Mesothelial cell of epicardium (in vitro differentiated cells): ENCODE results near the gene ZACN. TPM values are rescaled to one million over a fixed set of nuclear protein-coding genes. Genes with fewer than 3 reads are reported as not detected.

Source experiments
- DNase-seq, 2 experiments: peaks; one replicate each; pipeline ENCODE4 v3.0.0; 2021; ENCODE audit warnings: low spot score in 2 of 2; ENCODE audit not compliant: unreplicated experiment in 2 of 2
- H3K27ac Mint-ChIP-seq: 2 replicates; pipeline ENCODE4 v1.8.0; 2021; ENCODE audit warnings: mixed read lengths
- H3K27me3 Mint-ChIP-seq: 2 replicates; pipeline ENCODE4 v1.8.0; 2021; ENCODE audit warnings: low read depth, mixed read lengths
- H3K36me3 Mint-ChIP-seq: 2 replicates; pipeline ENCODE4 v1.8.0; 2021; ENCODE audit warnings: mixed read lengths
- H3K4me1 Mint-ChIP-seq: 2 replicates; pipeline ENCODE4 v1.8.0; 2021; ENCODE audit warnings: mixed read lengths
- H3K4me3 Mint-ChIP-seq: 2 replicates; pipeline ENCODE4 v1.8.0; 2021; ENCODE audit warnings: mild to moderate bottlenecking, moderate library complexity, mixed read lengths
- H3K9me3 Mint-ChIP-seq: 2 replicates; pipeline ENCODE4 v1.8.0; 2021; ENCODE audit warnings: mixed read lengths
- CTCF ChIP-seq: fragments of 200-600 bp; sonication (generic); IDR thresholded peaks from one replicate; pipeline ENCODE4 v1.5.0; 2021; ENCODE audit warnings: antibody characterized with exemption; ENCODE audit not compliant: unreplicated experiment
- total RNA-seq: library from RNA; stranded (reverse); gene quantifications from 3 replicates; pipeline ENCODE4 v1.2.1, GENCODE V29; 2021

Gene ZACN
- total RNA-seq, 1 donor from 2014 or later = 0.18 TPM

GRCh38 chr17:76063875-76064546 is 15.0 kb upstream of the ZACN start:
- Mint-ChIP-seq H3K4me1 (no peaks in the 10 kb centered on the region), H3K27ac (no peak overlapping the region), H3K36me3 (peaks cover 52% of the 10 kb centered on the region), H3K9me3 (no peaks in the 10 kb centered on the region), H3K27me3 (no peaks in the 10 kb centered on the region), H3K4me3 (no peak overlapping the region)
- no peak for TF ChIP-seq CTCF
- DNase-seq = no peak

- no peak for TF ChIP-seq CTCF
- no peak for DNase-seq
- Mint-ChIP-seq H3K4me1 (peaks cover 4% of the 10 kb centered on the region), H3K27ac (no peak overlapping the region), H3K27me3 (no peaks in the 10 kb centered on the region), H3K4me3 (no peak overlapping the region), H3K36me3 (peaks cover 43% of the 10 kb centered on the region), H3K9me3 (no peaks in the 10 kb centered on the region)
Measured at GRCh38 chr17:76065775-76066174, 13.2 kb upstream of the ZACN start.

GRCh38 chr17:76071531-76072147 is 7.3 kb upstream of the ZACN start:
- DNase-seq = no peak
- H3K27me3 Mint-ChIP-seq = peaks cover 32% of the 10 kb centered on the region
- no peaks in the 10 kb centered on the region for H3K9me3 Mint-ChIP-seq
- peak overlapping the region; percentile 92 for H3K27ac Mint-ChIP-seq
- H3K4me3 Mint-ChIP-seq = peak overlapping the region; percentile 96
- no peak for TF ChIP-seq CTCF
- peaks cover 29% of the 10 kb centered on the region for H3K4me1 Mint-ChIP-seq
- peaks cover 7% of the 10 kb centered on the region for H3K36me3 Mint-ChIP-seq

GRCh38 chr17:76072148-76072858 is 6.7 kb upstream of the ZACN start, which contains the start of gene SRP68:
SRP68 (minus strand) TSS chr17:76072517; CDS start chr17:76072491, 26 bp downstream.
- peaks cover 32% of the 10 kb centered on the region for H3K4me1 Mint-ChIP-seq
- TF ChIP-seq CTCF = no peak
- peak within 1 kb of the TSS; percentile 92 for H3K27ac Mint-ChIP-seq
- H3K36me3 Mint-ChIP-seq = peaks cover 5% of the 10 kb centered on the region
- peak; percentile 85 to 91 for DNase-seq
- H3K9me3 Mint-ChIP-seq = no peaks in the 10 kb centered on the region
- peak within 1 kb of the TSS; percentile 96 for H3K4me3 Mint-ChIP-seq
- peaks cover 39% of the 10 kb centered on the region for H3K27me3 Mint-ChIP-seq

GRCh38 chr17:76074390-76075363 is 4.3 kb upstream of the ZACN start, which contains the start of gene GALR2:
GALR2 (plus strand) TSS chr17:76074781; CDS start chr17:76074884, 103 bp downstream.
- Mint-ChIP-seq H3K36me3 (no peaks in the 10 kb centered on the region), H3K4me3 (peak within 1 kb of the TSS; percentile 54), H3K4me1 (peaks cover 41% of the 10 kb centered on the region), H3K27me3 (peaks cover 63% of the 10 kb centered on the region), H3K27ac (no peak within 1 kb of the TSS), H3K9me3 (no peaks in the 10 kb centered on the region)
- DNase-seq = no peak
- TF ChIP-seq CTCF = no peak
